HG03135 (cell line): Measurements from ENCODE around the gene PSD2.

Source experiments
- ATAC-seq: cut with Tn5 transposase; IDR thresholded peaks from one replicate; pipeline ENCODE4 v1.9.1; 2021; ENCODE audit warnings: mild to moderate bottlenecking, moderate library complexity; ENCODE audit not compliant: unreplicated experiment

The PSD2 gene

GRCh38 chr5:139810341-139811273, 15.0 kb downstream of the PSD2 start:
- ATAC-seq, result no peak

GRCh38 chr5:139811274-139811607, 15.6 kb downstream of the PSD2 start:
- no peak for ATAC-seq

GRCh38 chr5:139812323-139812722, 16.7 kb downstream of the PSD2 start:
- no peak for ATAC-seq

GRCh38 chr5:139812836-139813805, 17.5 kb downstream of the PSD2 start:
- no peak for ATAC-seq

- ATAC-seq, result no peak
These were observed 18.6 kb downstream of the PSD2 start for GRCh38 chr5:139814191-139814601.

- ATAC-seq, result no peak
These were observed 19.2 kb downstream of the PSD2 start for GRCh38 chr5:139814704-139815280.

- ATAC-seq, result no peak
These were observed 21.0 kb downstream of the PSD2 start for GRCh38 chr5:139816566-139816965.

GRCh38 chr5:139817362-139817761, 21.8 kb downstream of the PSD2 start:
- no peak for ATAC-seq

GRCh38 chr5:139817970-139818369, 22.4 kb downstream of the PSD2 start:
- no peak for ATAC-seq

GRCh38 chr5:139820130-139820529, 24.5 kb downstream of the PSD2 start:
- ATAC-seq, result no peak

- no peak for ATAC-seq
These were observed 25.0 kb downstream of the PSD2 start for GRCh38 chr5:139820606-139821005.

- no peak for ATAC-seq
These were observed 26.4 kb downstream of the PSD2 start for GRCh38 chr5:139821806-139822552.

- no peak for ATAC-seq
These were observed 27.2 kb downstream of the PSD2 start for GRCh38 chr5:139822553-139823425.

GRCh38 chr5:139823757-139824355, 28.2 kb downstream of the PSD2 start:
- ATAC-seq, result no peak

GRCh38 chr5:139825690-139826089, 30.1 kb downstream of the PSD2 start:
- ATAC-seq, result no peak

- no peak for ATAC-seq
These were observed 32.7 kb downstream of the PSD2 start for GRCh38 chr5:139828207-139828895.

- no peak for ATAC-seq
These were observed 33.9 kb downstream of the PSD2 start for GRCh38 chr5:139829471-139829870.

GRCh38 chr5:139831624-139832023, 36.0 kb downstream of the PSD2 start:
- ATAC-seq, result no peak

- ATAC-seq, result no peak
These were observed 37.9 kb downstream of the PSD2 start for GRCh38 chr5:139833525-139833924.
